WTC11 (cell line): Measurements from ENCODE around the gene LGR6.

Experiments used
- AFF4 ChIP-seq: sonication (generic); formaldehyde crosslinking; IDR thresholded peaks from 2 replicates; pipeline ENCODE4 v1.8.1; 2023; ENCODE audit warnings: mild to moderate bottlenecking, missing genetic modification reagents, borderline replicate concordance
- CREM ChIP-seq: sonication (generic); formaldehyde crosslinking; IDR thresholded peaks from 2 replicates; pipeline ENCODE4 v1.8.1; 2022; ENCODE audit warnings: mild to moderate bottlenecking, missing genetic modification reagents, moderate library complexity
- CTCF ChIP-seq: fragments of 200-600 bp; IDR thresholded peaks from 2 replicates; pipeline ENCODE4 v1.8.0; 2022; ENCODE audit warnings: antibody characterized with exemption
- EMX1 ChIP-seq: fragments of 250-450 bp; sonication (Bioruptor Pico); IDR thresholded peaks from 2 replicates; pipeline ENCODE4 v1.8.0; 2021; ENCODE audit warnings: mild to moderate bottlenecking
- FOXK1 ChIP-seq: sonication (generic); formaldehyde crosslinking; IDR thresholded peaks from 2 replicates; pipeline ENCODE4 v1.8.0; 2022; ENCODE audit warnings: mild to moderate bottlenecking, moderate library complexity, missing genetic modification reagents
- IRF2 ChIP-seq: sonication (generic); formaldehyde crosslinking; IDR thresholded peaks from 2 replicates; pipeline ENCODE4 v1.8.0; 2022; ENCODE audit warnings: low read depth, missing genetic modification reagents, borderline replicate concordance
- MAX ChIP-seq: sonication (generic); formaldehyde crosslinking; IDR thresholded peaks from 2 replicates; pipeline ENCODE4 v1.8.0; 2022; ENCODE audit warnings: mild to moderate bottlenecking, missing genetic modification reagents
- MXD4 ChIP-seq: fragments of 250-450 bp; sonication (Bioruptor Pico); IDR thresholded peaks from 2 replicates; pipeline ENCODE4 v1.8.0; 2021; ENCODE audit warnings: mild to moderate bottlenecking, moderate library complexity, borderline replicate concordance
- NFYB ChIP-seq: sonication (generic); formaldehyde crosslinking; conservative IDR thresholded peaks from 2 replicates; pipeline ENCODE4 v1.8.0; 2022; ENCODE audit warnings: low read depth, missing genetic modification reagents
- NR1H2 ChIP-seq: sonication (generic); formaldehyde crosslinking; IDR thresholded peaks from 2 replicates; pipeline ENCODE4 v1.9.0; 2021; ENCODE audit warnings: mild to moderate bottlenecking, moderate library complexity, missing genetic modification reagents
- OVOL2 ChIP-seq: fragments of 250-450 bp; sonication (Bioruptor Pico); IDR thresholded peaks from 2 replicates; pipeline ENCODE4 v1.9.0; 2021; ENCODE audit warnings: mild to moderate bottlenecking, borderline replicate concordance
- USF2 ChIP-seq: sonication (generic); formaldehyde crosslinking; IDR thresholded peaks from 2 replicates; pipeline ENCODE4 v1.8.1; 2023; ENCODE audit warnings: mild to moderate bottlenecking, missing genetic modification reagents, moderate library complexity
- ZNF423 ChIP-seq: fragments of 250-450 bp; sonication (Bioruptor Pico); IDR thresholded peaks from 2 replicates; pipeline ENCODE4 v2.1.2; 2022; ENCODE audit warnings: mild to moderate bottlenecking, moderate library complexity
- ZNF512 ChIP-seq: sonication (generic); formaldehyde crosslinking; IDR thresholded peaks from 2 replicates; pipeline ENCODE4 v1.8.1; 2022; ENCODE audit warnings: missing genetic modification reagents, borderline replicate concordance

- TF ChIP-seq USF2 (CRISPR knock-in tag): no peak
- no peak for TF ChIP-seq CTCF
- no peak for TF ChIP-seq OVOL2 (CRISPR knock-in tag)
- no peak for TF ChIP-seq MXD4 (CRISPR knock-in tag)
- TF ChIP-seq ZNF423 (CRISPR knock-in tag): no peak
- TF ChIP-seq NFYB (CRISPR knock-in tag): no peak
- TF ChIP-seq FOXK1: no peak
- TF ChIP-seq EMX1 (CRISPR knock-in tag): no peak
- TF ChIP-seq CREM: no peak
- no peak for TF ChIP-seq MAX
- TF ChIP-seq AFF4: no peak
- no peak for TF ChIP-seq ZNF512
- no peak for TF ChIP-seq NR1H2 (CRISPR knock-in tag)
- no peak for TF ChIP-seq IRF2
Measured at GRCh38 chr1:202210969-202211368, 17.4 kb downstream of the LGR6 start.
